ENCODE data around the gene SRGAP3.

DNA sequence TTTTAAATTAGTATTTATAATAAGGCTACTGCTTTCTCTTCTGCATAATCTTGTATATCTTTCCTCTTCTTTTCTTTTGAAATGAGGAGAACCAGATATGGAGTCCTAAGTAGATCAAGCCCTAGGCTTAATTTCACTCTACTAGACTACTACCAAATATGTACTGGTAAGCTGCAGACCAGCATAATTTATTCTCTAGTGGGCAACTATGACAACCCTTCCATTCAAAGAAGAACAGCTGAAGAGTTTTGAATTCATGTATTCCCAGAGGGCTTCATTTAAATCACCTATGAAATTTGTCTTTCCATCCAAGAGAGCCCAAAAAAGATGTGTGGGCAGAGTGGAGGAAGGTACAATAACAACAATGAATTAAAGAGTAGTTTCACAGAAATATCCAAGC is 296.1 kb downstream of the SRGAP3 start:
- TF ChIP-seq, protein P1, sequence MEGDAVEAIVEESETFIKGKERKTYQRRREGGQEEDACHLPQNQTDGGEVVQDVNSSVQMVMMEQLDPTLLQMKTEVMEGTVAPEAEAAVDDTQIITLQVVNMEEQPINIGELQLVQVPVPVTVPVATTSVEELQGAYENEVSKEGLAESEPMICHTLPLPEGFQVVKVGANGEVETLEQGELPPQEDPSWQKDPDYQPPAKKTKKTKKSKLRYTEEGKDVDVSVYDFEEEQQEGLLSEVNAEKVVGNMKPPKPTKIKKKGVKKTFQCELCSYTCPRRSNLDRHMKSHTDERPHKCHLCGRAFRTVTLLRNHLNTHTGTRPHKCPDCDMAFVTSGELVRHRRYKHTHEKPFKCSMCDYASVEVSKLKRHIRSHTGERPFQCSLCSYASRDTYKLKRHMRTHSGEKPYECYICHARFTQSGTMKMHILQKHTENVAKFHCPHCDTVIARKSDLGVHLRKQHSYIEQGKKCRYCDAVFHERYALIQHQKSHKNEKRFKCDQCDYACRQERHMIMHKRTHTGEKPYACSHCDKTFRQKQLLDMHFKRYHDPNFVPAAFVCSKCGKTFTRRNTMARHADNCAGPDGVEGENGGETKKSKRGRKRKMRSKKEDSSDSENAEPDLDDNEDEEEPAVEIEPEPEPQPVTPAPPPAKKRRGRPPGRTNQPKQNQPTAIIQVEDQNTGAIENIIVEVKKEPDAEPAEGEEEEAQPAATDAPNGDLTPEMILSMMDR (IDR thresholded peaks at IDR 0.05) = no peak
- no peak for TF ChIP-seq ZFX (IDR thresholded peaks at IDR 0.05; ENCODE audit: borderline replicate concordance)
